ENCODE measurements around the gene DPH7. TPM values are rescaled to one million over a fixed set of nuclear protein-coding genes. Genes with fewer than 3 reads are reported as not detected.

Gene DPH7
- total RNA-seq, 1 experiment from 2014 or later, result 35.9 TPM

- CTCF ChIA-PET, result interaction anchor here (0.8 kb wide), 1 partner anchor 12 kb away, joined by 6 read pairs; no protein-coding TSS in a partner anchor
Observed at GRCh38 chr9:137524981-137525317, 53.8 kb downstream of the DPH7 start.

GRCh38 chr9:137524161-137524980 is 54.4 kb downstream of the DPH7 start:
- intact Hi-C loops (cut with micrococcal nuclease; ENCODE audit: unreplicated experiment), result no loop called here

More at GRCh38 chr9:137524981-137525317, 53.8 kb downstream of the DPH7 start:
- ATAC-seq, result no peak
- no TSS peak for BruUV-seq (replicated peaks)
- Histone ChIP-seq H3K36me3 (ENCODE audit: control insufficient read depth, insufficient read depth, low read length) (no peaks in the 10 kb centered on the region), H3K27ac (ENCODE audit: low read length) (no peak overlapping the region), H3K27me3 (ENCODE audit: control insufficient read depth, insufficient read depth, low read length) (no peaks in the 10 kb centered on the region), H3K9me3 (ENCODE audit: control insufficient read depth, insufficient read depth, low read depth, low read length) (no peaks in the 10 kb centered on the region), H3K4me1 (ENCODE audit: control insufficient read depth, insufficient read depth, low read length) (no peaks in the 10 kb centered on the region), H3K4me3 (ENCODE audit: low read depth in 2 of 2, low read length in 2 of 2) (no peak overlapping the region)
- POLR2A ChIA-PET, result no interaction called here
- intact Hi-C loops (cut with micrococcal nuclease; ENCODE audit: unreplicated experiment) (no loop called here), in situ Hi-C loops (cut with HindIII; ENCODE audit: low pct_unique_long_range_greater_than_20kb, low sequenced_read_pairs) (no loop called here)
- no peak for TF ChIP-seq CTCF (IDR thresholded peaks at IDR 0.05)
- TF ChIP-seq POLR2AphosphoS5 (IDR thresholded peaks at IDR 0.05; ENCODE audit: low read depth, low read length), result no peak
- TF ChIP-seq REST (IDR thresholded peaks at IDR 0.05; ENCODE audit: insufficient read depth in 1 of 2, low read depth in 2 of 2, low read length in 1 of 2), result no peak
- no peak for TF ChIP-seq TCF7L2 (IDR thresholded peaks at IDR 0.05; ENCODE audit: low read depth, low read length)
- TF ChIP-seq SIN3A (IDR thresholded peaks at IDR 0.05; ENCODE audit: borderline replicate concordance, insufficient read depth, low read depth, low read length), result no peak
- no peak for DNase-seq (ENCODE audit: low read depth, low spot score)

More at GRCh38 chr9:137524161-137524980, 54.4 kb downstream of the DPH7 start:
- Histone ChIP-seq H3K9me3 (ENCODE audit: control insufficient read depth, insufficient read depth, low read depth, low read length) (no peaks in the 10 kb centered on the region), H3K36me3 (ENCODE audit: control insufficient read depth, insufficient read depth, low read length) (no peaks in the 10 kb centered on the region), H3K27ac (ENCODE audit: low read length) (no peak overlapping the region), H3K27me3 (ENCODE audit: control insufficient read depth, insufficient read depth, low read length) (no peaks in the 10 kb centered on the region), H3K4me1 (ENCODE audit: control insufficient read depth, insufficient read depth, low read length) (no peaks in the 10 kb centered on the region), H3K4me3 (ENCODE audit: low read depth in 2 of 2, low read length in 2 of 2) (no peak overlapping the region)
- in situ Hi-C loops (cut with HindIII; ENCODE audit: low pct_unique_long_range_greater_than_20kb, low sequenced_read_pairs), result no loop called here
- TF ChIP-seq REST (IDR thresholded peaks at IDR 0.05; ENCODE audit: insufficient read depth in 1 of 2, low read depth in 2 of 2, low read length in 1 of 2) (no peak), POLR2AphosphoS5 (IDR thresholded peaks at IDR 0.05; ENCODE audit: low read depth, low read length) (no peak)
- no TSS peak for BruUV-seq (replicated peaks)
- ChIA-PET CTCF (interaction anchor here (0.8 kb wide), 1 partner anchor 12 kb away, joined by 6 read pairs; no protein-coding TSS in a partner anchor), POLR2A (no interaction called here)
- ATAC-seq (no peak), DNase-seq (ENCODE audit: low read depth, low spot score) (no peak)
